HEK293T (cell line): ENCODE data around the gene METTL6.

Experiments
- ARNT ChIP-seq: fragments of 450-650 bp; IDR thresholded peaks from 2 replicates; pipeline ENCODE4 v1.6.1; 2017; ENCODE audit warnings: mild to moderate bottlenecking
- BHLHE40 ChIP-seq: fragments of 450-650 bp; IDR thresholded peaks from 2 replicates; pipeline ENCODE4 v1.6.1; 2016; ENCODE audit warnings: mild to moderate bottlenecking, moderate library complexity, borderline replicate concordance
- ELF4 ChIP-seq: fragments of 450-650 bp; IDR thresholded peaks from 2 replicates; pipeline ENCODE4 v1.6.1; 2017; ENCODE audit warnings: antibody characterized with exemption
- FOXA1 ChIP-seq: fragments of 450-650 bp; IDR thresholded peaks from 2 replicates; pipeline ENCODE4 v1.6.1; 2016; ENCODE audit warnings: mild to moderate bottlenecking
- FOXK2 ChIP-seq: fragments of 450-650 bp; IDR thresholded peaks from 2 replicates; pipeline ENCODE4 v1.6.1; 2016; ENCODE audit warnings: mild to moderate bottlenecking
- L3MBTL2 ChIP-seq: fragments of 450-650 bp; conservative IDR thresholded peaks from 2 replicates; pipeline ENCODE4 v1.6.1; 2016; ENCODE audit warnings: mild to moderate bottlenecking
- SP1 ChIP-seq: fragments of 450-650 bp; IDR thresholded peaks from 2 replicates; pipeline ENCODE4 v1.6.1; 2017
- TARDBP ChIP-seq: fragments of 450-650 bp; IDR thresholded peaks from 2 replicates; pipeline ENCODE4 v1.6.1; 2016
- TF ChIP-seq, protein P1 (sequence below): fragments of 450-650 bp; IDR thresholded peaks from 2 replicates; pipeline ENCODE4 v1.6.1; 2016

- TF ChIP-seq L3MBTL2 (no peak), SP1 (no peak), ELF4 (no peak), BHLHE40 (no peak), FOXK2 (no peak), TARDBP (no peak), FOXA1 (no peak), ARNT (no peak)
- TF ChIP-seq, protein P1, sequence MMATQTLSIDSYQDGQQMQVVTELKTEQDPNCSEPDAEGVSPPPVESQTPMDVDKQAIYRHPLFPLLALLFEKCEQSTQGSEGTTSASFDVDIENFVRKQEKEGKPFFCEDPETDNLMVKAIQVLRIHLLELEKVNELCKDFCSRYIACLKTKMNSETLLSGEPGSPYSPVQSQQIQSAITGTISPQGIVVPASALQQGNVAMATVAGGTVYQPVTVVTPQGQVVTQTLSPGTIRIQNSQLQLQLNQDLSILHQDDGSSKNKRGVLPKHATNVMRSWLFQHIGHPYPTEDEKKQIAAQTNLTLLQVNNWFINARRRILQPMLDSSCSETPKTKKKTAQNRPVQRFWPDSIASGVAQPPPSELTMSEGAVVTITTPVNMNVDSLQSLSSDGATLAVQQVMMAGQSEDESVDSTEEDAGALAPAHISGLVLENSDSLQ: no peak
These were observed 49.0 kb upstream of the METTL6 start for GRCh38 chr3:15476378-15476777.
